Measurements from ENCODE around the gene CES3.

CES3 gene

GRCh38 chr16:66961065-66961744 is at the start of gene CES3:
CES3 (plus strand) TSS chr16:66961266; CDS start chr16:66961308, 42 bp downstream.
- DNase-seq (ENCODE audit: low read depth in 3 of 3): peak; percentile 51 to 61 (median 55)

GRCh38 chr16:66911801-66912200 is 49.3 kb upstream of the CES3 start:
- DNase-seq (ENCODE audit: low read depth in 3 of 3): no peak

GRCh38 chr16:66913081-66913480 is 48.0 kb upstream of the CES3 start:
- no peak for DNase-seq (ENCODE audit: low read depth in 3 of 3)

GRCh38 chr16:66913711-66914110 is 47.4 kb upstream of the CES3 start:
- DNase-seq (ENCODE audit: low read depth in 3 of 3): no peak

- no peak for DNase-seq (ENCODE audit: low read depth in 3 of 3)
Measured at GRCh38 chr16:66914541-66914940, 46.5 kb upstream of the CES3 start.

GRCh38 chr16:66915041-66915440 is 46.0 kb upstream of the CES3 start:
- DNase-seq (ENCODE audit: low read depth in 3 of 3): no peak

GRCh38 chr16:66916518-66916917 is 44.5 kb upstream of the CES3 start:
- no peak for DNase-seq (ENCODE audit: low read depth in 3 of 3)

- no peak for DNase-seq (ENCODE audit: low read depth in 3 of 3)
Measured at GRCh38 chr16:66917741-66918140, 43.3 kb upstream of the CES3 start.

- no peak for DNase-seq (ENCODE audit: low read depth in 3 of 3)
Measured at GRCh38 chr16:66918355-66918754, 42.7 kb upstream of the CES3 start.

GRCh38 chr16:66918803-66919568 is 42.1 kb upstream of the CES3 start, which contains the start of gene CDH16:
CDH16 (minus strand) TSS chr16:66918885; CDS start chr16:66918065, 820 bp downstream.
- no peak for DNase-seq (ENCODE audit: low read depth in 3 of 3)

GRCh38 chr16:66919569-66920298 is 41.3 kb upstream of the CES3 start:
- DNase-seq (ENCODE audit: low read depth in 3 of 3): no peak

GRCh38 chr16:66920299-66920590 is 40.8 kb upstream of the CES3 start:
- DNase-seq (ENCODE audit: low read depth in 3 of 3): no peak

GRCh38 chr16:66920924-66921680 is 40.0 kb upstream of the CES3 start:
- DNase-seq (ENCODE audit: low read depth in 3 of 3): no peak

GRCh38 chr16:66921729-66922450 is 39.2 kb upstream of the CES3 start:
- no peak for DNase-seq (ENCODE audit: low read depth in 3 of 3)

- no peak for DNase-seq (ENCODE audit: low read depth in 3 of 3)
Measured at GRCh38 chr16:66923247-66923731, 37.8 kb upstream of the CES3 start.

- no peak for DNase-seq (ENCODE audit: low read depth in 3 of 3)
Measured at GRCh38 chr16:66923866-66924265, 37.2 kb upstream of the CES3 start.

- peak in 1 of 3 donors; percentile 36 for DNase-seq (ENCODE audit: low read depth in 3 of 3)
Measured at GRCh38 chr16:66924527-66925321, 36.3 kb upstream of the CES3 start.

- no peak for DNase-seq (ENCODE audit: low read depth in 3 of 3)
Measured at GRCh38 chr16:66925322-66925840, 35.7 kb upstream of the CES3 start, which contains the start of gene RRAD. RRAD (minus strand) TSS chr16:66925535; CDS start chr16:66925179, 356 bp downstream.

- no peak for DNase-seq (ENCODE audit: low read depth in 3 of 3)
Measured at GRCh38 chr16:66926171-66926947, 34.7 kb upstream of the CES3 start.
